ENCODE data around the gene GALNT10. TPM values are rescaled to one million over a fixed set of nuclear protein-coding genes. Genes with fewer than 3 reads are reported as not detected.

Gene GALNT10
- polyA plus RNA-seq, 1 of the 3 experiments (the other 2 are of a cell fraction) = 56.3 TPM

DNA sequence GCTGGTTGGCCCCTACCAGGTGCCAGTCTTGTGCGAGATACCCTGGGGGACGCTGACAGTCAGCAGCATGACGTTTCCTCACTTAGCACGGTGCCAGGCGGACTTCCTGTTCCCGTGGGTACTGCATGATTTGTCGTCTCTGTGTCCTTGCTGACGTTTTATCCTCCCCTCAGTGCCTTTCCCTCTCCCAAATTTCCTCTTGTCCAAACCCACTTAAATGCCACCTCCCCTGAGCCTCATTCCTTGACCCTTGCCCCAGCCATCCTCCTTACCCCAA lies 194.6 kb downstream of the GALNT10 start:
- no peaks in the 10 kb centered on the region for H4K20me1 ChIP-seq (ENCODE audit: insufficient read depth)
- no peak for TF ChIP-seq RXRA (IDR thresholded peaks at IDR 0.05; ENCODE audit: borderline replicate concordance, low read depth)
- TF ChIP-seq, protein P1, sequence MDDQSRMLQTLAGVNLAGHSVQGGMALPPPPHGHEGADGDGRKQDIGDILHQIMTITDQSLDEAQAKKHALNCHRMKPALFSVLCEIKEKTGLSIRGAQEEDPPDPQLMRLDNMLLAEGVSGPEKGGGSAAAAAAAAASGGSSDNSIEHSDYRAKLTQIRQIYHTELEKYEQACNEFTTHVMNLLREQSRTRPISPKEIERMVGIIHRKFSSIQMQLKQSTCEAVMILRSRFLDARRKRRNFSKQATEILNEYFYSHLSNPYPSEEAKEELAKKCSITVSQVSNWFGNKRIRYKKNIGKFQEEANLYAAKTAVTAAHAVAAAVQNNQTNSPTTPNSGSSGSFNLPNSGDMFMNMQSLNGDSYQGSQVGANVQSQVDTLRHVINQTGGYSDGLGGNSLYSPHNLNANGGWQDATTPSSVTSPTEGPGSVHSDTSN (IDR thresholded peaks at IDR 0.05) = no peak
- no peak for TF ChIP-seq FOXM1 (IDR thresholded peaks at IDR 0.05; ENCODE audit: low read depth)
- no peak for TF ChIP-seq TEAD4 (IDR thresholded peaks at IDR 0.05; ENCODE audit: borderline replicate concordance, insufficient read depth)
- TF ChIP-seq TAF1 (IDR thresholded peaks at IDR 0.05; ENCODE audit: borderline replicate concordance, low read depth, low read length) = no peak
- no peak for TF ChIP-seq RCOR1 (IDR thresholded peaks at IDR 0.05; ENCODE audit: low read length)
- no peak for TF ChIP-seq POLR2AphosphoS5 (IDR thresholded peaks at IDR 0.05; ENCODE audit: low read depth, low read length)
- TF ChIP-seq MXI1 (IDR thresholded peaks at IDR 0.05; ENCODE audit: low read depth, low read length) = no peak
- TF ChIP-seq, protein P2, sequence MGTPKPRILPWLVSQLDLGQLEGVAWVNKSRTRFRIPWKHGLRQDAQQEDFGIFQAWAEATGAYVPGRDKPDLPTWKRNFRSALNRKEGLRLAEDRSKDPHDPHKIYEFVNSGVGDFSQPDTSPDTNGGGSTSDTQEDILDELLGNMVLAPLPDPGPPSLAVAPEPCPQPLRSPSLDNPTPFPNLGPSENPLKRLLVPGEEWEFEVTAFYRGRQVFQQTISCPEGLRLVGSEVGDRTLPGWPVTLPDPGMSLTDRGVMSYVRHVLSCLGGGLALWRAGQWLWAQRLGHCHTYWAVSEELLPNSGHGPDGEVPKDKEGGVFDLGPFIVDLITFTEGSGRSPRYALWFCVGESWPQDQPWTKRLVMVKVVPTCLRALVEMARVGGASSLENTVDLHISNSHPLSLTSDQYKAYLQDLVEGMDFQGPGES (IDR thresholded peaks at IDR 0.05; ENCODE audit: low read depth, low read length) = no peak
- no peak for TF ChIP-seq TCF12 (IDR thresholded peaks at IDR 0.05)
- TF ChIP-seq YY1 (IDR thresholded peaks at IDR 0.05; ENCODE audit: low read depth) = no peak
- no peak for TF ChIP-seq USF1 (IDR thresholded peaks at IDR 0.05; ENCODE audit: borderline replicate concordance, low read depth)
- no peak for TF ChIP-seq NFIC (IDR thresholded peaks at IDR 0.05; ENCODE audit: borderline replicate concordance)
- no peak for TF ChIP-seq MEF2A (IDR thresholded peaks at IDR 0.05; ENCODE audit: borderline replicate concordance, low read depth)
- TF ChIP-seq FOSL2 (IDR thresholded peaks at IDR 0.05; ENCODE audit: borderline replicate concordance, low read depth) = no peak
- TF ChIP-seq EZH2phosphoT487 (IDR thresholded peaks at IDR 0.05; ENCODE audit: borderline replicate concordance, low read depth) = no peak
- no peak for TF ChIP-seq ELF1 (IDR thresholded peaks at IDR 0.05)
- TF ChIP-seq GABPA (IDR thresholded peaks at IDR 0.05; ENCODE audit: low read depth) = no peak
- no peak for TF ChIP-seq JUND (IDR thresholded peaks at IDR 0.05)
- DNase-seq = no peak
- H3K27me3 ChIP-seq (ENCODE audit: insufficient read depth) = no peaks in the 10 kb centered on the region
- H3K79me2 ChIP-seq (ENCODE audit: insufficient read depth) = no peaks in the 10 kb centered on the region
- no peaks in the 10 kb centered on the region for H3K9me3 ChIP-seq
- WGBS (ENCODE audit: low lambda C conversion rate) = 84% methylated on average over 8 of the region's 8 CpGs
- no peak overlapping the region for H3K27ac ChIP-seq (ENCODE audit: low read depth in 2 of 2, low read length in 1 of 2)
- no peak overlapping the region for H2AFZ ChIP-seq (ENCODE audit: low read depth)
- ChIA-PET POLR2A (no interaction called here), CTCF (interaction anchor here (0.6 to 1.3 kb wide), 3 partner anchors 10 to 581 kb away, joined by 3 read pairs; no protein-coding TSS in a partner anchor)
- H3K4me1 ChIP-seq (ENCODE audit: control insufficient read depth in 1 of 2, insufficient read depth in 2 of 2, low read depth in 1 of 2, low read length in 1 of 2) = peaks cover 0 to 3% of the 10 kb centered on the region in 2 experiments; a peak in 1 of 4 replicates
- no peak overlapping the region for H3K4me2 ChIP-seq
- peaks cover 45 to 71% of the 10 kb centered on the region in 2 experiments for H3K36me3 ChIP-seq (replicated peaks in 1 of 2; ENCODE audit: control insufficient read depth in 1 of 2, insufficient read depth in 2 of 2, low read length in 1 of 2)
- H3K4me3 ChIP-seq (ENCODE audit: low read depth in 2 of 2, low read length in 1 of 2) = no peak overlapping the region
- H3F3A ChIP-seq (replicated peaks; ENCODE audit: insufficient read depth) = no peaks in the 10 kb centered on the region
- H3K9me2 ChIP-seq = no peaks in the 10 kb centered on the region
- no peak overlapping the region for H3K9ac ChIP-seq
